Measurements from ENCODE around the gene GAK. TPM values are rescaled to one million over a fixed set of nuclear protein-coding genes. Genes with fewer than 3 reads are reported as not detected.

The GAK gene
- total RNA-seq, 1 experiment from 2014 or later = 71.8 TPM

- DNase-seq (ENCODE audit: low spot score) = no peak
These were observed 101.3 kb downstream of the GAK start for GRCh38 chr4:830601-831482.

GRCh38 chr4:829761-830600, 102.1 kb downstream of the GAK start:
- DNase-seq (ENCODE audit: low spot score) = no peak

- no peak for DNase-seq (ENCODE audit: low spot score)
These were observed 102.8 kb downstream of the GAK start for GRCh38 chr4:829291-829690.

- DNase-seq (ENCODE audit: low spot score) = peak; percentile 35
These were observed 103.4 kb downstream of the GAK start for GRCh38 chr4:828641-829271.

- DNase-seq (ENCODE audit: low spot score) = no peak
These were observed 104.7 kb downstream of the GAK start for GRCh38 chr4:827209-828081.

- DNase-seq (ENCODE audit: low spot score) = no peak
These were observed 105.5 kb downstream of the GAK start for GRCh38 chr4:826508-827208.

GRCh38 chr4:825971-826330, 106.2 kb downstream of the GAK start, which contains the start of gene CPLX1:
CPLX1 (minus strand) TSS chr4:826129; CDS start chr4:824522, 1,607 bp downstream.
- DNase-seq (ENCODE audit: low spot score) = no peak

- DNase-seq (ENCODE audit: low spot score) = no peak
These were observed 106.8 kb downstream of the GAK start for GRCh38 chr4:825063-825970.

- no peak for DNase-seq (ENCODE audit: low spot score)
These were observed 107.6 kb downstream of the GAK start for GRCh38 chr4:824461-825062.

GRCh38 chr4:823761-824460, 108.2 kb downstream of the GAK start:
- no peak for DNase-seq (ENCODE audit: low spot score)

- DNase-seq (ENCODE audit: low spot score) = no peak
These were observed 108.8 kb downstream of the GAK start for GRCh38 chr4:823176-823760.

- no peak for DNase-seq (ENCODE audit: low spot score)
These were observed 109.5 kb downstream of the GAK start for GRCh38 chr4:822361-823175.

GRCh38 chr4:821631-822030, 110.5 kb downstream of the GAK start:
- DNase-seq (ENCODE audit: low spot score) = no peak

GRCh38 chr4:821181-821591, 110.9 kb downstream of the GAK start:
- no peak for DNase-seq (ENCODE audit: low spot score)

- no peak for DNase-seq (ENCODE audit: low spot score)
These were observed 111.6 kb downstream of the GAK start for GRCh38 chr4:820230-821172.
